RWPE2 (cell line): Measurements from ENCODE around the gene RARS2.

Source experiments
- ATAC-seq: fragments of 200-7000 bp; cut with Tn5 transposase; 3 replicates; pipeline ENCODE4 v1.9.1; 2021; ENCODE audit warnings: low read depth
- DNase-seq: peaks from one replicate; pipeline ENCODE4 v3.0.0-alpha.2; 2020; ENCODE audit warnings: low spot score
- H3K27ac ChIP-seq: fragments of 450-650 bp; 2 replicates; pipeline ENCODE4 v1.5.1; 2017; ENCODE audit warnings: mild to moderate bottlenecking; ENCODE audit not compliant: poor library complexity, severe bottlenecking
- H3K27me3 ChIP-seq: fragments of 250-450 bp; sonication (Bioruptor Pico); 2 replicates; pipeline ENCODE4 v1.5.1; 2021; ENCODE audit warnings: mild to moderate bottlenecking, moderate library complexity; ENCODE audit not compliant: insufficient read depth, poor library complexity, severe bottlenecking
- H3K36me3 ChIP-seq: fragments of 250-450 bp; sonication (Bioruptor Pico); 2 replicates; pipeline ENCODE4 v1.5.1; 2020; ENCODE audit warnings: low read depth, mild to moderate bottlenecking, moderate library complexity
- H3K4me1 ChIP-seq: fragments of 250-450 bp; sonication (Bioruptor Pico); 2 replicates; pipeline ENCODE4 v1.5.1; 2021; ENCODE audit warnings: mild to moderate bottlenecking, moderate library complexity; ENCODE audit not compliant: insufficient read depth, poor library complexity, severe bottlenecking
- H3K4me3 ChIP-seq: fragments of 250-450 bp; sonication (Bioruptor Pico); 2 replicates; pipeline ENCODE4 v1.5.1; 2021; ENCODE audit warnings: mild to moderate bottlenecking, moderate library complexity; ENCODE audit not compliant: severe bottlenecking
- H3K9me3 ChIP-seq: fragments of 250-450 bp; sonication (Bioruptor Pico); 2 replicates; pipeline ENCODE4 v1.5.1; 2021; ENCODE audit warnings: mild to moderate bottlenecking, moderate library complexity; ENCODE audit not compliant: severe bottlenecking
- TF ChIP-seq, protein P1 (sequence below): fragments of 450-650 bp; IDR thresholded peaks from one replicate; pipeline ENCODE4 v1.5.1; 2017; ENCODE audit warnings: mild to moderate bottlenecking, moderate library complexity; ENCODE audit not compliant: poor library complexity, severe bottlenecking

RARS2 gene

DNA sequence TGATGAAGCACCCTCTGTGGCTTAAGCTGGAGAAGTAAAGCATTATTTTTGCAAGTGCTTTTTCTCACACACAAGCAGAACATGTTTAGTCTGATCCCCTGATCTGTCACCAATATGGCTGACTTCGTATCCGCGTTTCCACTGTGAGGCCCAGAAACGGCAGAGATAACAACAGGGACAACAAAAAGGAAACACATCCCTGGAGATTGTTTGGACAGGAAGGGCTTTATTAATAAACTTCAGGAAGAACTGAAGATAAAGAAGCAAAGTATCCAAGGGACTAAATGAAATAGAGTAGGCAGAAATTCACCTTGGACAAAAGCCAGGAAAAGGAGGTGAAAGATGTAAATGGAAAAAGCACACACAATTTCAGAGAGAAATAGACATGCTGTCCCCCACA lies 49.2 kb downstream of the RARS2 start:
- H3K27ac ChIP-seq: no peak overlapping the region
- TF ChIP-seq, protein P1, sequence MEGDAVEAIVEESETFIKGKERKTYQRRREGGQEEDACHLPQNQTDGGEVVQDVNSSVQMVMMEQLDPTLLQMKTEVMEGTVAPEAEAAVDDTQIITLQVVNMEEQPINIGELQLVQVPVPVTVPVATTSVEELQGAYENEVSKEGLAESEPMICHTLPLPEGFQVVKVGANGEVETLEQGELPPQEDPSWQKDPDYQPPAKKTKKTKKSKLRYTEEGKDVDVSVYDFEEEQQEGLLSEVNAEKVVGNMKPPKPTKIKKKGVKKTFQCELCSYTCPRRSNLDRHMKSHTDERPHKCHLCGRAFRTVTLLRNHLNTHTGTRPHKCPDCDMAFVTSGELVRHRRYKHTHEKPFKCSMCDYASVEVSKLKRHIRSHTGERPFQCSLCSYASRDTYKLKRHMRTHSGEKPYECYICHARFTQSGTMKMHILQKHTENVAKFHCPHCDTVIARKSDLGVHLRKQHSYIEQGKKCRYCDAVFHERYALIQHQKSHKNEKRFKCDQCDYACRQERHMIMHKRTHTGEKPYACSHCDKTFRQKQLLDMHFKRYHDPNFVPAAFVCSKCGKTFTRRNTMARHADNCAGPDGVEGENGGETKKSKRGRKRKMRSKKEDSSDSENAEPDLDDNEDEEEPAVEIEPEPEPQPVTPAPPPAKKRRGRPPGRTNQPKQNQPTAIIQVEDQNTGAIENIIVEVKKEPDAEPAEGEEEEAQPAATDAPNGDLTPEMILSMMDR: no peak
- ATAC-seq (no peak), DNase-seq (no peak)
- H3K27me3 ChIP-seq: no peaks in the 10 kb centered on the region
- no peaks in the 10 kb centered on the region for H3K9me3 ChIP-seq
- H3K36me3 ChIP-seq: peaks cover 52% of the 10 kb centered on the region
- no peak overlapping the region for H3K4me3 ChIP-seq
- H3K4me1 ChIP-seq: no peaks in the 10 kb centered on the region

DNA sequence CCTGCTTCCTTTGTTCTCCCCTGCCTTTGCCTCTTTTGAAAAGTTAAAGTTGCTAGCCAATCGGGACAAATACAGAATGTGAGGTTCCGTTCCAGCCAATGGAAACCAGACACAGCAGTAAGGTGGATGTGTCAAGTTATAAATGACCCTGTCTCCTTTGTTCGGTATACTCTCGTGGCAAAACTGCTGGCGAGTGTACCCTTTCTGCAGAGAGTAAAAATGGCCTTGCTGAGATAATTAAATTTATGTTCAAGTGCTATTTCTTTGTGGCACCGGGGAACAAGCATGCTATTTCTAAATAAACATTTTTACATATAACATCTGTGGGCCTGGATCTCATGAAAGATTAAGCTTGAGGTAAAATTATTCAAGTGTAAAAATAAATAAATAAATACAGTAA lies 50.2 kb downstream of the RARS2 start:
- TF ChIP-seq, protein P1: no peak
- Histone ChIP-seq H3K4me3 (no peak overlapping the region), H3K27me3 (no peaks in the 10 kb centered on the region), H3K27ac (no peak overlapping the region), H3K9me3 (no peaks in the 10 kb centered on the region), H3K36me3 (peaks cover 56% of the 10 kb centered on the region), H3K4me1 (no peaks in the 10 kb centered on the region)
- ATAC-seq (no peak), DNase-seq (no peak)

DNA sequence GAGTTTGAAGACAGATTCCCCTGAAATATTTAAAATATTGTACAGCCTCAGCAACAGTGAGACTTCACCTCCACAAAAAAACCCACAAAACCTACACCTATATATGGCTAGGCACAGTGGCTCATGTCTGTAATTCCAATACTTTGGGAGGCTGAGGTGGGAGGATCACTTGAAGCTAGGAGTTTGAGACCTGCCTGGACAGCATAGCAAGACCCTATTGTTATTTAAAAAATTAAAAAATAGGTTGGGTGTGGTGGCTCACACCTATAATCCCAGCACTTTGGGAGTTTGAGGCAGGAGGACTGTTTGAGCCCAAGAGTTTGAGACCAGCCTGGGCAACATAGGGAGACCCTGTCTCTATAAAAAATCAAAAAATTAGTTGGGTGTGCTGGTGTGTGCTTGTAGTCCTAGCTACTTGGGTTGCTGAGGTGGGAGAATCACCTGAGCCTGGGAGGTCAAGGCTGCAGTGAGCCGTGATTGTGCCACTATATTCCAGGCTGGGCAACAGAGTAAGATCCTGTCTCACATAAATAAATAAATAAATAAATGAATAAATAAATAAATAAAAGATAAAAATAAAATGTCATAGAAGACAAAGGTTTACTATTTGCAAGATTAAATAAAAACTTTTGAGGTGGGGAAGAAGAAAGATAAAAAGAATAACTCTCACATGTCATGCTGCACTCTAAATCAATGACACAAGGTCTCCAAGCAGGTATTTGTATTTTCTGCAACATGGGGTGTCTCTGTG lies 51.1 kb downstream of the RARS2 start:
- no peaks in the 10 kb centered on the region for H3K4me1 ChIP-seq
- no peaks in the 10 kb centered on the region for H3K27me3 ChIP-seq
- no peaks in the 10 kb centered on the region for H3K9me3 ChIP-seq
- H3K36me3 ChIP-seq: peaks cover 64% of the 10 kb centered on the region
- no peak for ATAC-seq
- no peak for DNase-seq
- no peak overlapping the region for H3K4me3 ChIP-seq
- TF ChIP-seq, protein P1: no peak
- no peak overlapping the region for H3K27ac ChIP-seq

DNA sequence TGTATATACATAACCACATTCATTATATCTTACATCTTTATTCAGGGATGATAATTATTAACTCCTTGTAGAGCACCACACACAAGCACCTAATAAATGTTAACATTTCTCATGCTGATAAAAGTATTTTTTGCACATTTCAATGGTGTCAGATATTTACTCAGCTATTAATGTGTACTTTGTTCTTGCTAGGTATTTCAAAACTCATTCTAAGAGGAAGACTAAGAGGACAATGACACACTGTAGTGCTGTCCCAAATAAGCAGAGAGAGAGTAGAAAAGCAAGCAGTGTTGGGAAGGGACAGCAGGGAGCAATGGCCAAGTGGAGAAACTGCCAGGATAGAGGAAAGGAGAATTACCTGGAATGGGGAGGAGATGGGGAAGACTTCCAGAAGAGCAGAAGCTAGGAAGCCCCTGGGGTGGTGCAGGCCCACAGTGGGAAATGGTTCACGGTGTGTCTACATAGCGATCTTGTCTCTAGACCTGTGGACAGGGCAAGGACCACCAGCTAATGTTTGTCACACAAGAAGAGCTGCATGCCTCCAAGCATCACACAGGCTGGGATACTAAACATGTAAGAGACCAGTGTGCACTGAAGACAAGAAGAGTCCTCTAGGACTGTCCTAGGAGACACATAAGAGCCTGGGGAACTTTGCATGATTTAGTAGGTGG lies 55.3 kb downstream of the RARS2 start:
- TF ChIP-seq, protein P1: no peak

DNA sequence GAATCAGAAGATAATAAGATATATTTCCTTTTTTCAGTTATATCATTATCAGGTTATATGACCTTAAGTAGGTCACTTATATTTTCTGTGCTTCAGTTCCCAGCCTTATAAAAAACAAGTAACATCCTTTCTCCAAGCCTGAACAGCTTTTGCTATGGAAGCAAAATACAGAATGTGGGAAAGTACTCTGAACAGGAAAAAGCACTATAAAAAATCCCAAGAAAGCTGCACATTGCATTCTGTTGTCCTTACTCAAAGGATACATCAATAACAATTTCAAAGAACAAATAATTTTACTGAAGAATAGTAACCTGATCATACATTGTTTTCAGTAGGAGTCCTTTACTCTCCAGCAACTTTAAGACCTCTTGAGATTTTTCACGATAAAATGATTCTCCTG lies 60.6 kb downstream of the RARS2 start:
- no peak overlapping the region for H3K4me3 ChIP-seq
- TF ChIP-seq, protein P1: no peak
- ATAC-seq (no peak), DNase-seq (no peak)
- H3K9me3 ChIP-seq: no peaks in the 10 kb centered on the region
- H3K27ac ChIP-seq: no peak overlapping the region
- H3K36me3 ChIP-seq: peaks cover 38% of the 10 kb centered on the region
- no peaks in the 10 kb centered on the region for H3K4me1 ChIP-seq
- H3K27me3 ChIP-seq: no peaks in the 10 kb centered on the region

More for the DNA sequence above, 55.3 kb downstream of the RARS2 start:
- Histone ChIP-seq H3K36me3 (peaks cover 46% of the 10 kb centered on the region), H3K4me3 (no peak overlapping the region), H3K27ac (no peak overlapping the region), H3K4me1 (no peaks in the 10 kb centered on the region), H3K27me3 (no peaks in the 10 kb centered on the region), H3K9me3 (no peaks in the 10 kb centered on the region)
- ATAC-seq (no peak), DNase-seq (no peak)
